NCI-H446 treated with DMSO at 0.1 percent for 48 hours (cell line): ENCODE measurements around the gene RAB4A.
"Not testable (repeated sequence)": the region's sequence is repeated elsewhere in the genome, so short reads cannot be mapped to it uniquely, and the experiment has no call there.

Experiments used
- DNase-seq: peaks from one replicate; lab custom pipeline; 2025; lab: John Stamatoyannopoulos, UW

Gene RAB4A

DNA sequence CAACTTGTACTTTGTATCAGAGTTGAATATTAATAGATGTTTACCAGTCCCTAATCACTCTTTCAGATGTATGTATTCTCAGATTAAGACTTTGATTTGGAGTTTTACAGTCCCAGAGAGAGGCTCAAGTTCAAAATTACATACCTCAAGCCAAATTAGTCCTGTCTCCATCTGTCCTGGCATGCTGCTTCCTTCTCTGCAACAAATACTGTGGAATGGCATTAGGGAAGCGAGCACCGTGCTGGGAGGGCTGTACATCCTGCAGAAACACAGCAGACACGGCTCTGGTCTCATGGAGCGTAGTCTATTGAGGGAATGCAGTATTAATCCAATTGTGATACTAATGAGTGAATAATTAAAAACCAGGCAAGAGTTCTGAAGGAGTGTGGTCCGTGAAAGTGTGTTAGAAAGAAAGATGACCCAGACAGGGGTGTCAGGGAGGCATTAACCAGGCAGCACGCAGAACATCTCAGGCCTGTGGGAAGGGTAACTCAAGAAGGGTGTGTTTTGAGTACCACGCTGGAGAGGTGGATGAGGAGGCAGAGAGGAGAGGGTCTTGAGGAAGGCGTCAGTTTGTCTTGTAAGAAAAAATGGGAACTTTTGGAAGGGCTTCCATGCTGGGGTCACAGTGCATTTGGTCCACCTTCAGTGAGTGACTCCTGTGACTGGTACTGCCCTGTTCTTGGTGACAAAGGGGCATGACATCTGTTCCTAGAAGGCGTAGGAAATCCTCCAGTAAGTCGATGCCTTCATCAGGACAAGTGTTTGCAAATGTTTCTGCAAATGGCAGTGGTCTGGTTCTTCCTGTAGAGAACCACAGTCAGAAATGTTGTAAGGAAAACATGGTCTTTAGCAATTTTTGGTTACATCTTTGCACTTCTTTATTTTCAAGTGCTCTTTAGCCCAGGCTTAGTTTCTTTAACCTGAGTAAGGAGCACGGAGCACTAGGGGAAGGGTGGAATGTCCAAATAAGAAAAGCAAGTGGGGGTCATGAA, 1.6 kb downstream of the RAB4A start:
- no peak for DNase-seq

DNA sequence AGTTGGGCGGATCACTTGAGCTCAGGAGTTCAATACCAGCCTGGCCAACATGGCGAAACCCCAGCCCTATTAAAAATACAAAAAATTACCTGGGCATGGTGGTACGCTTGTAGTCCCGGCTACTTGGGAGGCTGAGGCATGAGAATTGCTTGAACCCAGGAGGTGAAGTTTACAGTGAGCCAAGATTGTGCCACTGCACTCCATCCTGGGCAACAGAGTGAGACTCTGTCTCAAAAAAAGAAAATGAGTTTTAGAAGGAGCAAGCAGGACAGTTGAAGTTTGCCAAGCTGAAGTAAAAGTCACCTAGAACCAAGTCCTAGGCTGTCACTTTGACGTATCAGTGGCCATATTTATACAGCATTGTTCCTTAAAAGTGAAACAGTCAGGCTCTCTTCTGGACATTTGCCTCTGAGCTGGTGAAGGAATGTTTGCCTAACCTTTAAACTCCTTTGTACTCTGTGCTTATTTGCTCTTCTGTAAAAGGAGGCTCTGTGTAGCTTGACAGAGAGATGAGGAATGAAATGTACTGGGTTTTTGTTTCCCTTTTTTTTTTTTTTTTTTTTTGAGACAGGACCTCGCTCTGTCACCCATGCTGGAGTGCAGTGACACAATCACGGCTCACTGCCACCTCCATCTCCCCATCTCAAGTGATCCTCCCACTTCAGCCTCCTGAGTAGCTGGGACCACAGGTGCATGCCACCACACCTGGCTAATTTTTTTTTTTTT, 2.8 kb downstream of the RAB4A start:
- DNase-seq = no peak

DNA sequence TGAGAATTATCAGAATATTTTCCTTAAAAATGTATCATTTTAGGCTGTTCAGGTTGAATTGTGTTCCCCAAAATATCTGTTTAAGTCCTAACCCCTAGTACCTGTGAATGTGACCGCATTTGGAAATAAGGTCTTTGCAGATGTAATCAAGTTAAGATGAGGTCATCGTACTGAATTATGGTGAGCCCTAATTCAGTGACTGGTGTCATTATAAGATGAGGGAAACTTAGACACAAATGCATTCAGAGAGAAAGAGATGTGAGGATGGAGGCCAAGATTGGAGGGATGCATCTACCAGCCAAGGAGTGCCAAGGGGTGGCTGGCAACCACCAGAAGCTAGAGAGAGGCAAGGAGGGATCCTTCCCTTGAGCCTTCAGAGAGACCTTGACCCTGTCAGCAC, 4.1 kb downstream of the RAB4A start:
- no peak for DNase-seq

DNA sequence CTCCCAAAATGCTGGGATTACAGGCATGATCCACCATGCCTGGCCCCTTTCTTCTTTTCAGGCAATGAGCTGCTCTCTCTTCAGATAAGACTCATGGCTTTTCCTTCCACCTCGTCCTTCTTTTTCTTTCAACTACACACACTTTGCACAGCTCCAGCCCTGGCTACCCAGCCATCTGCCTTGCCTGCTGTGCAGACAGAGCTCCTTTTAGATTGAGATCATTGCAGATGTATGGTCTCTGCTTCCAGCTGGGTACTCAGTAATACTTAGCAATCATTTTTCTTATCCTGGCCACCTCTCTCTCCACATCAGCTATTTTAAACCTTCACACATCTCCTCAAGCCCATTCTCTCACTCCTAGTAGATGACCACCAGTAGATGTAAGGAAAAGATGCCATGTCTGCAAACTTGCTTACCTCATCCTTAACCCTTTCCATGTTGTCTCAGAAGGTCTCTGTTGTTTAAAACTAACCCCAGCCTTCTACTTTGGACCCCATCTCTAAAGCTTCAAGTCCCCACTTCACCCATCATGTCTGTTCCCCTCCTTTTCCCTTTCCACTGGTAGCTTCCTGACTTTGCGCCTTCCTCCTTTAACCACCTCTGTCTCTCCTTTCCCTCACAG, 7.3 kb downstream of the RAB4A start:
- no peak for DNase-seq

DNA sequence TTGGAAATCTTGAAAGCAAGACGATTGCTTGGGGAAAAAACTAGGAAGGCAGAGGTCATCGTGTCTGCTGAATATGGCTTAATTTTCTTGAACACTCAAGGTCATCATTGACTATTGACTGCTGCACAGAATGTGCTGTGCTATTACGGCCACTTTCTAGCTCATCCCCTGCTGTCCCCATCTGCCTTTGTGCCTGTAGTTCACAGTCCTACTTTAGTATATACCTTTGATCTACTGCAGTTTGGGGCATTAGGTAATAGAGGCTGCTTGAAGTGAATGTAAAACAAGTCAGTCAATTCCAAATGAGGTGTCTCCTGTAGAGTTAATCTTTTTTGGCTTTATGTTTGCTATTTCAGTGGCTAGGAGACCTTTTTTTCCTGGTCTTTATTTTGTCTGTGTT, 8.3 kb downstream of the RAB4A start:
- no peak for DNase-seq

DNA sequence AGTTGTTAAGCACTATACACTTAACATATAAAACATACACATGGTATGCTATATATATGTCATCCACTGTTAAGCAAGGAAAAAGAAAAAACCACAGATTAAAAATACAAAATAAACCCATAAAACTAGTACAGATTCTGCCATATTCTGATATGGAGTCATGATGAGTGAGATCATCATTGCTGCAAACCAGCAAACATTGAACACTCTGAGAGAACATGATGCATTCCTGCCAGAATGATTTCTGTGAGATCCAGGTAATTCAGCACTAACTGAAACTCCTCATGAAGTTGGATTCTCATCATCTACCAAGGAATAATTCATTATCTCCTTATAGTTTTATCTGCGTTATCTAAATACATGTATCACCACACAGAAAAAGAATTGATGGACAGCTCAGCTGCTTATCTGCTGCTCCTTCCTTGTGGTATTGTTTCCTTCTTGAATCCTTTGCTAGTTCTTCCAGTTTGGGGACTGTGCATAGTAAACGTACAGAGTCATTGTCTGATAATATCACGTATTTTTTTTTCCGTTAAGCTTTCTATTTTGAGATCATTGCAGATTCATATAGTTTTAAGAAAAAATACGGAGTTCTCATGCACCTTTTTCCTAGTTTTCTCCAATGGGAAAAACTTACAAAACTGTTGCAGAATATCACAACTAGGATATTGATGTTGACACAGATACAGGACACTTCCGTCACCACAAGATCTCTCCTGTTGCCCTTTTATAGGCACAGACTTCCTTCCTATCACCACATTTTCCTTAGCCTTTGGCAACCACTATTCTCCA, 9.3 kb downstream of the RAB4A start:
- no peak for DNase-seq

DNA sequence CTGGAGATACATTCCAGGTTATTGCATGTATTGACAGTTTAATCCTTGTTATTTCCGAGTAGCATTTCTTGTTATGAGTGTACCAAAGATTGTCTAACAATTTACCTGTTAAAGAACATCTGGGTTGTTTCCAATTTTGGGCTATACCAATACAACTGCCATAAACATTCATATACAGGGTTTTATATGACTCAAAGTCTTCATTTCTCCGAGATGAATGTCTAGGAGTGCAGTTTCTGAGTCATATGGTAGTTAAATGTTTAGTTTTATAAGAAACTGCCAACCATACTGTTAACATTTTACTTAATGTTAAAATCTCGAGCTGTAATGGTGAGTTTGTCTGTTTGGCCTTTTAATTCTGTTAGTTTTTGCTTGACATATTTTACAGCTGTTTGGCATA, 10.0 kb downstream of the RAB4A start:
- no peak for DNase-seq

DNA sequence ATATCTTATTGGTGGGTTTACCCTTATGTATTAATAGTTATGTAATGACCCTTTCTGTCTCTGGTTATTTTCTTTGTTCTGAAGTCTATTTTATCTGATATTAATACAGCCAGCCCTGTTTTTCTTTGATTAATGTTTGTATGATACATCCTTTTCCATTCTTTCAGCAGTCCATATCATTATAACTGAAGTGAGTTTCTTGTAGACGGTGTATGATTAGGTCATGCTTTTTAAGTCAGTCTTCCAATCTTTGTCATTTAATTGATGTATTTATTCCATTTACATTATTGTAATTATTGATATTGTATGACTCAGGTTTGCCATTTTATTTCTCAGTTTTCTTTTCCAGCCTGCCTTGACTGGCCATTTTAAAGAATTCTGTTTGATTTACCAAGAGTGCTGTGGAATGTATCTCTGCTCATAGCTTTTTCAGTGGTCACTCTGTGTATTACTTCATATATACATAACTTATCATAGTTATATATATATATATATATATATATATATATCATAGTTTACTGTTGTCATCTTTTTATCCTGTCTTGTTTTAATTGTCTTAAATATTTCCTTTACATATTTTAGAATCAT, 10.5 kb downstream of the RAB4A start:
- no peak for DNase-seq

DNA sequence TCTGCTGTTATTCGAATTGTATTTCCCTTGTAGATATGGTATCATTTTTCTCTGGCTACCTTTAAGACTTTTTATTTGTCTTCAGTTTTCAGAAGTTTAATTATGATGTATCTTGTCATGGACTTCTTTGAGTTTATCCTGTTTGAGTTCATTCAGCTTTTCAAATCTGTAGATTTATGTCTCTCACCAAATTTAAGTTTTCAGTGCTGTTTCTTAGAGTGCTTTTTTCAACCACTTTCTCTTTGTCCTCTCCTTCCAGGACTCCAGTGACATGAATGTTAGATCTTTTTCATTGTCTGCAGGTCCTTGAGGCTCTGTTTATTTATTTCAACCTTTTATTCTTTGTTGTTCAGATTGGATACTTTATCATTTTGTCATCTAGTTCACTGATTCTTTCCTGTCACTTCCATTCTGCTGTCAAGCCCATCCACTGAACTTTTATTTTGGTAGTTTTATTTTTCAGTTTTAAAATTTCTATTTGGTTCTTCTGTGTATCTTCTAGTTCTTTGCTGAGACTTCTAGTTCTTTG, 11.4 kb downstream of the RAB4A start:
- DNase-seq = no peak

DNA sequence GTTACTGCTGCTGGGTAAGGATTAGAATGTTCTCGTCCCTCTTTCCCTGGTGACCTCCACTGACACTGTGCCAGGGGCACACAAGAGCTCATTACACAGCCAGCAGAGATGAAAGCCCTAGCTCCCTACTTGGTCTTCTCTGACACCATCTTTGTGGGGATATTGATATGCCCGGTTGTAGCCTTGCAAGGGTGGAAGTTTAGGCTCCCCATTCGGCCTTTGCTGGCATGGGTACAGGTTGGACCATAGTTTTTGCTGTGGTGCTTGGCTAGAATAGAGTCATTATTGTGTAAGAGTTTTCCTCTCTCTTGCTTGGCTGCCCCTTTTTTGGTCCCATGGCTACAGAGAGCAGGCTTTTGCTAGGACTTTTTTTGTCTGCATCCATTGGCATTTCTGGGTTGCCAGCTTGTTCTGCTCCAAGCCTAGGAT, 12.3 kb downstream of the RAB4A start:
- DNase-seq = no peak

DNA sequence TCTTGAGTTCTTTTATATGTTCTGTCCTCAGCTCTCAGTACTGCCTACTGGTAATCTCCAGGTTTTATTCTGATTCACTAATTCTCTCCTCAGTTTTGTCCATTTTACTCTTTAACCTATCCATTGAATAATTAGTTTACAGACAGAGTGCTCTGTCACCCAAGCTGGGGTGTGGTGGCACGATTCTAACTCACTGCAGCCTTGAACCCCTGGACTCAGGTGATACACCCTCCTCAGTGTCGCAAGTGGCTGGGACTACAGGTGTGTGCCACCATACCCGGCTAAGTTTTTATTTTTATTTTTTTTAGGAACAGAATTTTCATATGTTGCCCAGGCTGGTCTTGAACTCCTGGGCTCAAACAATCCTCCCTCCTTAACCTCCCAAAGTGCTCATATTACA, 14.0 kb downstream of the RAB4A start:
- no peak for DNase-seq

DNA sequence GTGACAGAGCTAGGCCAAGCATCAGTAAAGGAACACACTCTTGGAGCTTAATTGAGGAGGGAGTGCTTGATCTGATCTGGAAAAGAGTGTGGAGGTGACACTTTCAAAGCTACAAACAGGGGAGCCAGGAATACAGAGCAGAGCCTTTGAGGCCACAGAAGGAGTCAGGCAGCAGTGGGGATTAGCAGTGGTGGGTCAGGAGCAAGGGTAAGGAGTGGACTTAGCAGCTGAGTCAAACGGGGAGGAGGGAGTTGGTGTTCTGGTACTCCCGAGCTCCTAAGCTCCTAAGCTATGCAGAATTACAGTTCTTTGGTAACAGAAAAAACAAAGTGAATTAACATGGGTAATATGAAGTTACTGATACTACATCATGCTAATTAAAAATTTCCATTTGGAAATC, 14.5 kb downstream of the RAB4A start:
- DNase-seq = no peak

DNA sequence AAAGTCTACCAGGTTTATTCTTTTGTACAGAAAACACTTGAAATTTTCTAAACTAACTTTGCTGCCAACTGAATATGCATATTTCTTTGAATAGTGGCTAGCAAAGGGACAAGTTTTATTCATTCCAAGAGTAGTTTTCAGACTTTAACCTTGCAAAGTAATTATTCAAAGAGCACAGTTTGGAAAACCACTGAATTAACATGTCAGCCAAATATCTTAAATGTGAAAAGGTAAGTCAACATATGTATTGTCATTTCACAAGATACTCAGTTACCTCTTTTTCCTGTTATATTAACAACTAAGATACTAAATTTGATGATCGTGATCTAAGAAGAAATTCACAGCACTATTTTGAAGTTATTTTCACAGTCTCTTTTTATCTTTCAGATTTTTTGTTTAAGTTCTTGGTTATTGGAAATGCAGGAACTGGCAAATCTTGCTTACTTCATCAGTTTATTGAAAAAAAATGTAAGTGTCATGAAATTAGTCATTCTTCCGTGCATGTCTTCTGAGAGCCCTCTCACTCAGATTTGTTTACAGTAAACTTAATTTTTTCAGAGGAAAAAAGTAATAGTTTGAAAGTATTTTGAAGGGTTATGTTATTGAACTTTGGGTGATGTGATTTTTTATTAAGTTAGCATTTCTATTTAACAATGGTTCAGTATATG, 15.3 kb downstream of the RAB4A start:
- DNase-seq = no peak

DNA sequence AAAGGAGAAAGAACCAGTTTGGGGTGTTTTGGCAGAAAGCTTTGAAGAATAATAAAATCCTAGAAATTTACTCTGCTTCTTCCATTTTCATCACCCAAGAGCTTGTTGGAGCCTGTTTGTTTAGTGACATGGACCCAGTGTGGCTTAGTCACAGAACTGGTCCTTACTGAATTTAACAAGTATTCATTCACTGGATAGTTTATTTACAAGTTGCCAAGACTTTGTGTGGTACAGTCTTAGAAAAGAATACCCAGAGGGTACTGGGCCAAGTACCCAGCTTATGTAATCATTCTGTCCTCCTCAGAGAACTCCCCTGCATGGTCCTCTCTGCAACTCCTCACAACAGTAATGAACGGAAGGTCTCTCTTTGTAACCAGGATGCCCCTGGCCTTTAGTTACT, 16.4 kb downstream of the RAB4A start:
- DNase-seq = no peak

DNA sequence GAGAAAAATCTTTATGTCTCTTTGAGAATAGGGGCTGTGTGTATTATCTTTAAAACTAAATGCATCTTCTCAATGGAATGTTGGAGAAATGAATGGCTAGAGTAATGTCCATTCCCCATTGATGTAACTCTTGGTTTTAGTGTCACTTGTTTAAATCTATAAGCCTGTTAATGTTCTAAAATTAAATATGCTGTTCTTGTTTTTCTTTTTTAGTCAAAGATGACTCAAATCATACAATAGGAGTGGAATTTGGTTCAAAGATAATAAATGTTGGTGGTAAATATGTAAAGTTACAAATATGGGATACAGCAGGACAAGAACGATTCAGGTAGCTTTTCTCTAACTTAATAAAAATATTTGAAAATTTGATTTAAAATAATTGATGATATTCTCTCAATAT, 17.6 kb downstream of the RAB4A start:
- DNase-seq = no peak

DNA sequence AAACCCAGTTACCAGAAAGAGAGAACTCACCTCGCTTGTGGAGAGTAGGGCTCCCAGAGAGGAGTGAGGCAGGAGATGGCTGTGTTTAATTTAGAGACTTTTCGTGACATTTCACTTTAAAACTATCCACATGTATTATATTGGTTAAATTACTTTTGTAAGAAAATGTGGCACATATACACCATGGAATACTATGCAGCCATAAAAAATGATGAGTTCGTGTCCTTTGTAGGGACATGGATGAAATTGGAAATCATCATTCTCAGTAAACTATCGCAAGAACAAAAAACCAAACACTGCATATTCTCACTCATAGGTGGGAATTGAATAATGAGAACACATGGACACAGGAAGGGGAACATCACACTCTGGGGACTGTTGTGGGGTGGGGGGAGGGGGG, 20.8 kb downstream of the RAB4A start:
- not testable (repeated sequence) for DNase-seq

DNA sequence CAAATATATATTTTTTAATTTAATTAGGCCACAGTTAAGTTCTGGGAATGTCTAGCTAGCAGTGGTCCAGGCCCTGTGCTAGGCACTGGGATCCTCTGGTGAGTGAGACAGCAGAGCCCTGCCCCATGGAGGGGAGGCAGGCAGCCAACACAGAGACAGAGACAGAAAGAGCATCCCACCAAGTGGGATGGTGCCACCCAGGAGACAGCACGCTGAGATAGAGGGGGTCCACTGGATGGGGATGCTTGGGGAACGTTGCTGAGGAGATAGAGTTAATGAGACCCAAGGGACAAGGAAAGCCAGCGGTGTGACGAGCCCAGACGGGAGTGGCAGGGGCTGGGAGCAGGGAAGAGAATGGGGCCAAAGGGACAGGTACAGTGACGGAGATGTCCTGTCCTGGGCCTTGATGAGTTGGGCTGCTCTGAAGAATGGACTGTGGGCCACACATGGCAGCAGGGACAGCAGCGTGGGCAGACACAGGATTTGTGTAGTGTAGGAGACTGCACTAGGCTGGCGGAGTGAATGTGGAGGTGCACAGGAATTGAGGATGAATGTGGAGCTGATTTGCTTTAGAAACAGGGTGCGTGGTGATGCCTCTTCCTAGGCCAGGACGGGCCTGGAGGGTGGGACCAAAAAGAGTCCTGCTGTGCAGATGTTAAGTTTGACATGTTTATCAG, 22.8 kb downstream of the RAB4A start:
- DNase-seq = no peak

DNA sequence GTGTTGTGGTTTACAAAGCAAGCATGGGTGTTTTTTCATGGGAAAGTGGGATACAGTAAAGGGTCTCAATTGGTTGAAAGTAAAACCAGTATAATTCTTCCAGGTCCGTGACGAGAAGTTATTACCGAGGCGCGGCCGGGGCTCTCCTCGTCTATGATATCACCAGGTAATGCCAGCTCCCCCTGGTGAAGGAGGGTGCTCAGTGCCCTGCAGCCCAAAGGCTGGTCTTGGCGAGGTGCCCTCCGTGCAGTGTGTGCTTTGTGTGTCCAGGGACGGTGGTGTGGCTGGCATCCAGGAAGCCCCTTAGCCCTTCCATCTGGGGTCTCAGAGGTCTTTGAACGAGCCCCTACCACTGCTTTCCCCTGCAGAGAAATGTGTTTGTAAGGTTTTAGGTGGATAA, 24.8 kb downstream of the RAB4A start:
- no peak for DNase-seq

DNA sequence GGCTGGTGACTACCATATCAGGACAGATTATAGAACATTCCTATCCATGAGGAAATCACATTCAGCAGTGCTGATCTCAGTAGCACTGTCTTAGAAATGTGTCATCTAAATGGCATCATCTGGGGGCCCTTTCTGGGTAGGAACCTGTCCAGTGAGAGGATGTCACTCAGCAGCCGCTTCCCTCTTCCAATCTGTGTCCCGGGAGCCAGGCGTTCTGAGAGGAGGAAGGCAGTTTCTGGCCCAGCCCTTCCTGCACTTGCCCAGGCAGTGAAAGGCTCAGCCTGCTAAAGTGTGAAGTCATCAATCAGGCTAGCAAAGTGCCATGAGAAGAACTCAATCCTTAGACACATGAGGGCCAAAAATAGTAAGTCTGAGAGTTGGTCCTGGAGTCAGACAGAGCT, 25.6 kb downstream of the RAB4A start:
- DNase-seq = no peak

DNA sequence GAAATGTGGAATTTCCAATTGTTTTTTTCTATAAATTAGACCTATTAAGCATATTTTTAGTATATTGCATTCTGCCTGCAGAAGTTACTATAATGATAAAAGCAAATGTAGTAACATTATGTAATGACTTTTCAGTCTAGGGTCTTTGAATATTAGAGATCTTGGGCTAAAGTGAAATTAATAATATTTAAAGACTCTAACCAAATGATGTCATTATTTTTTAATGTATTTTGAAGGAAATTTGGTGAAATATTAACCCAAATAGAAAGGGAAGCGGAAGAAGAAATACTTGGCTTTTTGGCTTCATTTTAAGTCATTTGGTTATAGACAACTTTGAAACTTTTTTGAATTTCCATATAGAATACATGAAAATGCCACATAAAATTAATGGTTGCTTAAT, 26.8 kb downstream of the RAB4A start:
- DNase-seq = no peak
